Fibroblast of lung (primary cell): ENCODE results near the gene METTL22.

Experiments
- EZH2 ChIP-seq: IDR thresholded peaks from 2 replicates; pipeline ENCODE4 v1.5.1; 2012; ENCODE audit warnings: low read length, control low read depth, mild to moderate bottlenecking; ENCODE audit errors: missing control alignments
- TF ChIP-seq, protein P1 (sequence below), 2 donors: IDR thresholded peaks in 1 of 2; conservative IDR thresholded peaks in 1 of 2; 1 replicate in 1 of 2; 2 replicates in 1 of 2; pipeline ENCODE4 v1.5.1; 2011 to 2012; ENCODE audit warnings: low read length in 2 of 2, control low read depth in 1 of 2, inconsistent platforms in 1 of 2, low read depth in 1 of 2, mild to moderate bottlenecking in 1 of 2

DNA sequence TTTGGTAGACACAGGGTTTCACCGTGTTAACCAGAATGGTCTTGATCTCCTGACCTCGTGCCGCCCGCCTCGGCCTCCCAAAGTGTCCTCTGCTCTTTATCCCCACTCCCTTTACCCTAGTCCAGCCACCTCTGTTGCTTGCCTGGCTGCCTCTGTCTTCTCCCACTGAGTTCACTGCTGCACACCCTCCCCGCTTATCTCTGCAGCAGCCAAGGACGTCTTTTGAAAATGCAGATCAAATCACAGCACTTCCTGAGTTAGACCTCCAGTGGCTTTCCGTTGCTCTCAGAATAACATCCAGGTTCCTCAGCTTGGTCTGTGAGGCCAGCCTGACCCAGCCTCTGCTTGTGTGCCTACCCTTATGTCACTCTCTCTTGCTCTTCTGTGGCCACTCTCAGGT is 5.4 kb downstream of the METTL22 start:
- TF ChIP-seq, protein P1, sequence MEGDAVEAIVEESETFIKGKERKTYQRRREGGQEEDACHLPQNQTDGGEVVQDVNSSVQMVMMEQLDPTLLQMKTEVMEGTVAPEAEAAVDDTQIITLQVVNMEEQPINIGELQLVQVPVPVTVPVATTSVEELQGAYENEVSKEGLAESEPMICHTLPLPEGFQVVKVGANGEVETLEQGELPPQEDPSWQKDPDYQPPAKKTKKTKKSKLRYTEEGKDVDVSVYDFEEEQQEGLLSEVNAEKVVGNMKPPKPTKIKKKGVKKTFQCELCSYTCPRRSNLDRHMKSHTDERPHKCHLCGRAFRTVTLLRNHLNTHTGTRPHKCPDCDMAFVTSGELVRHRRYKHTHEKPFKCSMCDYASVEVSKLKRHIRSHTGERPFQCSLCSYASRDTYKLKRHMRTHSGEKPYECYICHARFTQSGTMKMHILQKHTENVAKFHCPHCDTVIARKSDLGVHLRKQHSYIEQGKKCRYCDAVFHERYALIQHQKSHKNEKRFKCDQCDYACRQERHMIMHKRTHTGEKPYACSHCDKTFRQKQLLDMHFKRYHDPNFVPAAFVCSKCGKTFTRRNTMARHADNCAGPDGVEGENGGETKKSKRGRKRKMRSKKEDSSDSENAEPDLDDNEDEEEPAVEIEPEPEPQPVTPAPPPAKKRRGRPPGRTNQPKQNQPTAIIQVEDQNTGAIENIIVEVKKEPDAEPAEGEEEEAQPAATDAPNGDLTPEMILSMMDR (conservative IDR thresholded peaks at IDR 0.05 in 1 of 2, IDR thresholded peaks at IDR 0.05 in 1 of 2; ENCODE audit: low read depth in 1 of 2, low read length in 2 of 2): no peak
- no peak for TF ChIP-seq EZH2
